Tibial nerve (tissue), 4 donors: ENCODE results near the gene FAM117A. TPM values are rescaled to one million over a fixed set of nuclear protein-coding genes. Genes with fewer than 3 reads are reported as not detected.
A peak's percentile ranks its signal among the peaks of the same experiment; 100 is the strongest.

ENCODE experiments used
- DNase-seq, 2 donors: peaks; one replicate each; pipeline ENCODE4 v3.0.0-alpha.2; 2019; ENCODE audit warnings: low spot score in 2 of 2
- H3K27ac ChIP-seq, 4 donors: fragments of 200-600 bp; sonication (generic) in 3 of 4; one replicate each; pipeline ENCODE4 v1.5.1; 2017 to 2019; ENCODE audit warnings: mild to moderate bottlenecking in 1 of 4
- H3K27me3 ChIP-seq, 2 donors: fragments of 200-600 bp; sonication (generic) in 1 of 2; one replicate each; pipeline versions ENCODE4 v1.5.1 to v1.6.0; 2017 to 2019
- H3K36me3 ChIP-seq, 3 donors: fragments of 200-600 bp; sonication (generic); one replicate each; pipeline ENCODE4 v1.5.1; 2018 to 2019
- H3K4me1 ChIP-seq, 4 donors: fragments of 200-600 bp; sonication (generic) in 3 of 4; one replicate each; pipeline ENCODE4 v1.5.1; 2017 to 2019
- H3K4me3 ChIP-seq, 4 donors: fragments of 200-600 bp; sonication (generic) in 3 of 4; one replicate each; pipeline ENCODE4 v1.5.1; 2017 to 2019; ENCODE audit warnings: mild to moderate bottlenecking in 1 of 4, moderate library complexity in 1 of 4
- H3K9me3 ChIP-seq, 4 donors: fragments of 200-600 bp; sonication (generic) in 3 of 4; one replicate each; pipeline ENCODE4 v1.5.1; 2017 to 2019
- CTCF ChIP-seq, 5 experiments: fragments of 200-600 bp in 3 of 5; fragments of 450-650 bp in 2 of 5; sonication (generic) in 3 of 5; IDR thresholded peaks; one replicate each; pipeline ENCODE4 v1.5.1; 2016 to 2019; ENCODE audit warnings: antibody characterized with exemption in 5 of 5, mild to moderate bottlenecking in 3 of 5, moderate library complexity in 2 of 5
- EP300 ChIP-seq, 2 donors: sonication (generic); formaldehyde crosslinking; IDR thresholded peaks; one replicate each; pipeline ENCODE4 v1.6.1; 2017; ENCODE audit warnings: antibody characterized with exemption in 2 of 2, mild to moderate bottlenecking in 1 of 2
- POLR2A ChIP-seq, 2 donors: fragments of 450-650 bp; IDR thresholded peaks; one replicate each; pipeline ENCODE4 v1.6.1; 2017; ENCODE audit warnings: antibody characterized with exemption in 2 of 2, mild to moderate bottlenecking in 2 of 2, moderate library complexity in 2 of 2
- WGBS, 2 donors: methylation state at CpG; one replicate each; pipeline ENCODE4 v1.1.5; 2018; 5-methylcytosine and 5-hydroxymethylcytosine counted together
- total RNA-seq, 4 donors: library from RNA; depleted of rRNA; stranded (reverse); fragments of >200 nt; gene quantifications; one replicate each; pipeline ENCODE4 v1.1.0, GENCODE V29; 2016

Gene FAM117A
- total RNA-seq, result 10 to 100 TPM; 12.9 to 23.1 (median 18.3) TPM

GRCh38 chr17:49763735-49764558, at the start of gene FAM117A:
TSS of gene FAM117A (minus strand) at chr17:49764131. CDS start at chr17:49764087, 44 bp downstream.
- Histone ChIP-seq H3K36me3 (no peaks in the 10 kb centered on the region), H3K27ac (peak within 1 kb of the TSS; percentile 23 to 86 (median 57)), H3K4me3 (peak within 1 kb of the TSS; percentile 66 to 95 (median 75)), H3K4me1 (peaks cover 0 to 21% (median 15%) of the 10 kb centered on the region in 4 donors), H3K27me3 (no peaks in the 10 kb centered on the region), H3K9me3 (no peaks in the 10 kb centered on the region)
- WGBS, 2 donors, result 0 to 2% methylated on average over 28 to 34 of the region's 53 CpGs
- TF ChIP-seq EP300 (IDR thresholded peaks at IDR 0.05) (peak in 1 of 2 donors; percentile 53), CTCF (IDR thresholded peaks at IDR 0.05) (no peak), POLR2A (IDR thresholded peaks at IDR 0.05) (peak in 1 of 2 donors; percentile 43)
- DNase-seq, result peak; percentile 84 to 91

- no peaks in the 10 kb centered on the region for H3K27me3 ChIP-seq
- H3K27ac ChIP-seq, result no peak overlapping the region
- H3K4me3 ChIP-seq, result no peak overlapping the region
- TF ChIP-seq CTCF (IDR thresholded peaks at IDR 0.05) (no peak), EP300 (IDR thresholded peaks at IDR 0.05) (no peak), POLR2A (IDR thresholded peaks at IDR 0.05) (no peak)
- H3K9me3 ChIP-seq, result no peaks in the 10 kb centered on the region
- H3K36me3 ChIP-seq, result peaks cover 0 to 72% (median 14%) of the 10 kb centered on the region in 3 donors
- no peak for DNase-seq
- 72 to 75% methylated on average over 4 of the region's 4 CpGs for WGBS, 2 donors
- peaks cover 0 to 19% (median 1%) of the 10 kb centered on the region in 4 donors for H3K4me1 ChIP-seq
Observed at GRCh38 chr17:49809056-49809455, 45.1 kb upstream of the FAM117A start.

- H3K4me1 ChIP-seq, result peaks cover 0 to 28% (median 0%) of the 10 kb centered on the region in 4 donors
- no peak overlapping the region for H3K27ac ChIP-seq
- H3K9me3 ChIP-seq, result no peaks in the 10 kb centered on the region
- no peak overlapping the region for H3K4me3 ChIP-seq
- 79 to 90% methylated on average over 2 of the region's 2 CpGs for WGBS, 2 donors
- no peak for TF ChIP-seq CTCF (IDR thresholded peaks at IDR 0.05)
- no peak for TF ChIP-seq POLR2A (IDR thresholded peaks at IDR 0.05)
- TF ChIP-seq EP300 (IDR thresholded peaks at IDR 0.05), result no peak
- no peak for DNase-seq
- no peaks in the 10 kb centered on the region for H3K27me3 ChIP-seq
- peaks cover 7 to 90% (median 9%) of the 10 kb centered on the region in 3 donors for H3K36me3 ChIP-seq
Observed at GRCh38 chr17:49798738-49799137, 34.8 kb upstream of the FAM117A start.

- Histone ChIP-seq H3K27me3 (no peaks in the 10 kb centered on the region), H3K9me3 (no peaks in the 10 kb centered on the region), H3K4me1 (peaks cover 0 to 32% (median 3%) of the 10 kb centered on the region in 4 donors), H3K36me3 (peaks cover 7 to 90% (median 14%) of the 10 kb centered on the region in 3 donors), H3K27ac (no peak overlapping the region), H3K4me3 (no peak overlapping the region)
- DNase-seq, result no peak
- 78 to 82% methylated on average over 8 of the region's 8 CpGs for WGBS, 2 donors
- TF ChIP-seq EP300 (IDR thresholded peaks at IDR 0.05) (no peak), CTCF (IDR thresholded peaks at IDR 0.05) (no peak), POLR2A (IDR thresholded peaks at IDR 0.05) (no peak)
Observed at GRCh38 chr17:49798182-49798581, 34.3 kb upstream of the FAM117A start.

GRCh38 chr17:49795372-49795771, 31.4 kb upstream of the FAM117A start:
- H3K36me3 ChIP-seq, result peaks cover 7 to 78% (median 21%) of the 10 kb centered on the region in 3 donors
- no peak overlapping the region for H3K4me3 ChIP-seq
- H3K27ac ChIP-seq, result no peak overlapping the region
- 70 to 89% methylated on average over 5 of the region's 5 CpGs for WGBS, 2 donors
- no peaks in the 10 kb centered on the region for H3K27me3 ChIP-seq
- no peak for TF ChIP-seq EP300 (IDR thresholded peaks at IDR 0.05)
- no peak for TF ChIP-seq POLR2A (IDR thresholded peaks at IDR 0.05)
- no peak for TF ChIP-seq CTCF (IDR thresholded peaks at IDR 0.05)
- no peak for DNase-seq
- peaks cover 0 to 60% (median 13%) of the 10 kb centered on the region in 4 donors for H3K4me1 ChIP-seq
- H3K9me3 ChIP-seq, result no peaks in the 10 kb centered on the region
